ENCODE measurements around the gene CACNA2D2. TPM values are rescaled to one million over a fixed set of nuclear protein-coding genes. Genes with fewer than 3 reads are reported as not detected.

CACNA2D2 gene
- total RNA-seq, 2 donors from 2014 or later: 1.3 TPM

DNA sequence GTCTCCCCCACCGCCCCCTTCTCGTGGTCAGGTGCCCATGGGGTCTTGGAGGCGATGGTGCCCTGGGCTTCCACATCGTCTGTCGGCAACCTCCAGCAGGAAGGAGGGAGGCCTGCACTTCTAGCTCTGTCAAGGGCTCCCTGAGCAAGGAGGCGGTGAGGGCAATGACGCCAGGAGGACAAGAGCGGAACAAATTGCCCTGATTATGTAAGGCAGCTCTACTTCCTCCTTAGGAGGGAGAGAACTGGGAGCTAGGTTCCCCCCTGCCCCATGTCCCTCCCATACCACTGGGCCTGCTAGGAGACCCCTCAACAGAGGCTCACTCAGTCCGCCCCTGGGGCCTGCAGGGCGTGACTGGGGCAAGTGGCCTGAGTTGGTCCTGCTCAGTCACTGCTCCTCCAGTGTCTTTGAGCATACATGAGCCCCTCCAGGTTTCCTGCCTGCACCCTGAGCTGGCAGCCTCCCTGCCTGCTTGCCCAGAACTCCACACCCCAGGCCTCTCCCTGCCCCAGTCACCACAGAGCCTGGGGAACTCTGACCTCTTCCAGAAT, 56.1 kb downstream of the CACNA2D2 start:
- no peak overlapping the region for H3K27ac ChIP-seq

DNA sequence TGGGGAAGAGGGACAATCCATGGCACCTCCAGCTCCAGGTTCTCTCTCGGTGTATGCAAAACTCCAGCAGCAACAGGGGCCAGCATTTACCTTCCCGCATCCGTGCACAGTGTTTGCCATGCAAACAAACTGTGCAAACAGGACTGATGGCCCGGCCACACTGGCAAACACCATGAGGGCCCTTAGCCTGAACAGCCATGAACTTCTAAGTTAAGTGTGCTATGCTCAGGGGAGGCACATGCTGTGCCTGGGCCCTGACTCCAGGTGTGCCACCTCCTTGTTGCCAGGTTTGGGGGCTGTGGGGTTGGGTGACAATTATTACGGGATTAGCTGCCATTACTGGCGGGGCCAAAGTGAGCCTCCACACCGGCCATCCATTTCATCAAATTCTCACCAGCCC, 57.5 kb downstream of the CACNA2D2 start:
- no peaks in the 10 kb centered on the region for H3K9me3 ChIP-seq

More for the DNA sequence above, 56.1 kb downstream of the CACNA2D2 start:
- H3K4me1 ChIP-seq: peaks cover 10% of the 10 kb centered on the region
- H3K36me3 ChIP-seq (replicated peaks in 1 of 2; ENCODE audit: insufficient read depth in 1 of 2, low read depth in 2 of 2): no peaks in the 10 kb centered on the region
- no peaks in the 10 kb centered on the region for H3K27me3 ChIP-seq
- no peaks in the 10 kb centered on the region for H3K9me3 ChIP-seq
- 83 to 97% methylated on average over 7 to 10 of the region's 10 CpGs for WGBS, 2 donors
- intact Hi-C loops (cut with DNase I): no loop called here
- H3K4me3 ChIP-seq: no peak overlapping the region
- no peak for TF ChIP-seq POLR2A (IDR thresholded peaks at IDR 0.05)
- TF ChIP-seq, protein P1, sequence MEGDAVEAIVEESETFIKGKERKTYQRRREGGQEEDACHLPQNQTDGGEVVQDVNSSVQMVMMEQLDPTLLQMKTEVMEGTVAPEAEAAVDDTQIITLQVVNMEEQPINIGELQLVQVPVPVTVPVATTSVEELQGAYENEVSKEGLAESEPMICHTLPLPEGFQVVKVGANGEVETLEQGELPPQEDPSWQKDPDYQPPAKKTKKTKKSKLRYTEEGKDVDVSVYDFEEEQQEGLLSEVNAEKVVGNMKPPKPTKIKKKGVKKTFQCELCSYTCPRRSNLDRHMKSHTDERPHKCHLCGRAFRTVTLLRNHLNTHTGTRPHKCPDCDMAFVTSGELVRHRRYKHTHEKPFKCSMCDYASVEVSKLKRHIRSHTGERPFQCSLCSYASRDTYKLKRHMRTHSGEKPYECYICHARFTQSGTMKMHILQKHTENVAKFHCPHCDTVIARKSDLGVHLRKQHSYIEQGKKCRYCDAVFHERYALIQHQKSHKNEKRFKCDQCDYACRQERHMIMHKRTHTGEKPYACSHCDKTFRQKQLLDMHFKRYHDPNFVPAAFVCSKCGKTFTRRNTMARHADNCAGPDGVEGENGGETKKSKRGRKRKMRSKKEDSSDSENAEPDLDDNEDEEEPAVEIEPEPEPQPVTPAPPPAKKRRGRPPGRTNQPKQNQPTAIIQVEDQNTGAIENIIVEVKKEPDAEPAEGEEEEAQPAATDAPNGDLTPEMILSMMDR (IDR thresholded peaks at IDR 0.05): no peak
- peak in 1 of 4 donors; percentile 27 for DNase-seq
- no peak for ATAC-seq

DNA sequence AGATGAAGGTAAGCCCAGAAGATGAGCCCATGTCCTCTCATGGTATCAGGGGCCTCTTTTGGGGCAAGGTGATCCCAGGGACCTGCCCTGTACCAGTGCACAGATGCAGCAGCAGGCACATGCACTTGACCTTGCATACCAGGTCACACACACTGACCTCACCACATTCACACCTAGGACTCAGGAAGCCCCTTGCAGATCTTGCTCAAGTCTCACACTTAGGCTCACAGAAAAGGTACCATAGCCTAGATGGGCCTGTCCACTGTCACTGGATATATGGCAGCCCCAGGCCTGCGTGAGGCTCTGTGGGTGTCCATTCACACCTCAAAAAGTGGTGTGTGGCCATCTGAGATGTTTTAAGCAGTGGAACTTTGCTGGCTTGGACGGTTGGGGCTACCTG, 58.7 kb downstream of the CACNA2D2 start:
- TF ChIP-seq, protein P1 (IDR thresholded peaks at IDR 0.05): no peak
- TF ChIP-seq POLR2A (IDR thresholded peaks at IDR 0.05): no peak
- no peak overlapping the region for H3K27ac ChIP-seq
- H3K36me3 ChIP-seq (replicated peaks in 1 of 2; ENCODE audit: insufficient read depth in 1 of 2, low read depth in 2 of 2): no peaks in the 10 kb centered on the region
- H3K4me1 ChIP-seq: peaks cover 10% of the 10 kb centered on the region
- no peaks in the 10 kb centered on the region for H3K9me3 ChIP-seq
- WGBS, 2 donors: 90% methylated on average over 2 of the region's 2 CpGs; no CpG with 5 or more reads in 1 of the 2 donors
- no peak overlapping the region for H3K4me3 ChIP-seq
- intact Hi-C loops (cut with DNase I): no loop called here
- H3K27me3 ChIP-seq: no peaks in the 10 kb centered on the region
- ATAC-seq (no peak), DNase-seq (no peak)

More for the DNA sequence above, 57.5 kb downstream of the CACNA2D2 start:
- no peaks in the 10 kb centered on the region for H3K36me3 ChIP-seq (replicated peaks in 1 of 2; ENCODE audit: insufficient read depth in 1 of 2, low read depth in 2 of 2)
- WGBS, 2 donors: 48 to 61% methylated on average over 7 of the region's 7 CpGs
- no peaks in the 10 kb centered on the region for H3K27me3 ChIP-seq
- H3K4me3 ChIP-seq: no peak overlapping the region
- peak; percentile 54 to 80 (median 78) for DNase-seq
- intact Hi-C loops (cut with DNase I): no loop called here
- peak; percentile 80 for ATAC-seq
- TF ChIP-seq POLR2A (IDR thresholded peaks at IDR 0.05): no peak
- TF ChIP-seq, protein P1 (IDR thresholded peaks at IDR 0.05): no peak
- peaks cover 10% of the 10 kb centered on the region for H3K4me1 ChIP-seq
- H3K27ac ChIP-seq: no peak overlapping the region

DNA sequence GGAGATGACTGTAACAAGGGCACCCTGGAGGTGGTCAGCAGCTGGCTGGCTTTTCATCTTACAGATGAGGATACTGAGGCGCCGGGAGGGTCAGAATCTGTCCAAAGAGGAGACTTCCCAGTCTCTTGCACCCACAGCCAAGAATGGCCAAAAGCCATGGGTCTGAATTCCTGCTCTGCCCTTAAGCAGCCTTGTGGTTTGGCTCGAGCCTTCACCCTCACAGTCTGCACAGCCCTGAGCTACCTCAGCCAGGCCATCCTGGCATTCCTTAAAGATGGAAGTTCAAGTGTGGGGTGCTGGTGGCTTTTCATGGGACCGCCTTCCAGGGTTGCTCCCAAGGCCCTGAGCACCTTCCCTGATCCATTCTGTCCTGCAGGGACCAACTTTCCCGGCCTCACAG, 59.2 kb downstream of the CACNA2D2 start:
- H3K36me3 ChIP-seq (replicated peaks in 1 of 2; ENCODE audit: insufficient read depth in 1 of 2, low read depth in 2 of 2): no peaks in the 10 kb centered on the region
- H3K9me3 ChIP-seq: no peaks in the 10 kb centered on the region
- intact Hi-C loops (cut with DNase I): no loop called here
- no peak for TF ChIP-seq POLR2A (IDR thresholded peaks at IDR 0.05)
- TF ChIP-seq, protein P1 (IDR thresholded peaks at IDR 0.05): no peak
- no peaks in the 10 kb centered on the region for H3K27me3 ChIP-seq
- no peak overlapping the region for H3K27ac ChIP-seq
- no peak overlapping the region for H3K4me3 ChIP-seq
- ATAC-seq (no peak), DNase-seq (no peak)
- WGBS, 2 donors: 95 to 100% methylated on average over 1 to 5 of the region's 5 CpGs
- H3K4me1 ChIP-seq: peaks cover 10% of the 10 kb centered on the region

Measured in body of pancreas (tissue), 4 donors.